GM19324 (cell line): Measurements from ENCODE around the gene ZNF800.

Source experiments
- ATAC-seq: cut with Tn5 transposase; IDR thresholded peaks from one replicate; pipeline ENCODE4 v1.9.1; 2021; ENCODE audit warnings: mild to moderate bottlenecking, moderate library complexity; ENCODE audit not compliant: unreplicated experiment, low FRiP score

The ZNF800 gene

GRCh38 chr7:127353897-127354296, 38.6 kb downstream of the ZNF800 start:
- ATAC-seq: no peak

- ATAC-seq: no peak
These were observed 41.9 kb downstream of the ZNF800 start for GRCh38 chr7:127350586-127350985.

GRCh38 chr7:127349881-127350280, 42.6 kb downstream of the ZNF800 start:
- ATAC-seq: no peak

- no peak for ATAC-seq
These were observed 44.3 kb downstream of the ZNF800 start for GRCh38 chr7:127348247-127348631.

GRCh38 chr7:127347567-127348246, 44.8 kb downstream of the ZNF800 start:
- ATAC-seq: peak; percentile 98

GRCh38 chr7:127346575-127347256, 45.8 kb downstream of the ZNF800 start:
- no peak for ATAC-seq

- ATAC-seq: no peak
These were observed 49.9 kb downstream of the ZNF800 start for GRCh38 chr7:127342596-127342995.

- ATAC-seq: no peak
These were observed 54.4 kb downstream of the ZNF800 start for GRCh38 chr7:127338122-127338521.

GRCh38 chr7:127337581-127337980, 54.9 kb downstream of the ZNF800 start:
- no peak for ATAC-seq

GRCh38 chr7:127336458-127336857, 56.0 kb downstream of the ZNF800 start:
- no peak for ATAC-seq

- no peak for ATAC-seq
These were observed 59.6 kb downstream of the ZNF800 start for GRCh38 chr7:127332880-127333279.

- no peak for ATAC-seq
These were observed 62.4 kb downstream of the ZNF800 start for GRCh38 chr7:127330070-127330469.

- ATAC-seq: no peak
These were observed 69.5 kb downstream of the ZNF800 start for GRCh38 chr7:127322832-127323493.

GRCh38 chr7:127322351-127322750, 70.2 kb downstream of the ZNF800 start:
- no peak for ATAC-seq

GRCh38 chr7:127320974-127321373, 71.5 kb downstream of the ZNF800 start:
- no peak for ATAC-seq
